Cardiac muscle cell (in vitro differentiated cells and primary cell): ENCODE results near the gene APCDD1L. TPM values are rescaled to one million over a fixed set of nuclear protein-coding genes. Genes with fewer than 3 reads are reported as not detected.

Experiments
- DNase-seq, 2 donors: peaks; one replicate each; pipeline versions ENCODE4 v3.0.0 to v3.0.0-alpha.2; 2010 to 2017; ENCODE audit warnings: low read depth in 1 of 2, low spot score in 1 of 2
- H3K27ac ChIP-seq: fragments of 200-600 bp; sonication (generic); 2 replicates; pipeline ENCODE4 v1.5.1; 2016
- H3K27me3 ChIP-seq: fragments of 200-600 bp; sonication (generic); 2 replicates; pipeline ENCODE4 v1.6.0; 2016; ENCODE audit warnings: control low read depth
- H3K36me3 ChIP-seq: fragments of 200-600 bp; sonication (generic); 2 replicates; pipeline ENCODE4 v1.5.1; 2016; ENCODE audit warnings: control low read depth
- H3K4me1 ChIP-seq: fragments of 200-600 bp; sonication (generic); 2 replicates; pipeline ENCODE4 v1.8.1; 2017; ENCODE audit warnings: low read depth, mild to moderate bottlenecking, mixed run types
- H3K4me3 ChIP-seq: fragments of 200-600 bp; sonication (generic); 2 replicates; pipeline ENCODE4 v1.5.1; 2016; ENCODE audit warnings: mild to moderate bottlenecking
- H3K9me3 ChIP-seq: fragments of 200-600 bp; sonication (generic); 2 replicates; pipeline ENCODE4 v1.5.1; 2017; ENCODE audit warnings: low read depth, mild to moderate bottlenecking, control low read depth
- CTCF ChIP-seq: IDR thresholded peaks from 2 replicates; pipeline ENCODE4 v1.5.1; 2012; ENCODE audit warnings: low read depth, mild to moderate bottlenecking, low read length
- polyA plus RNA-seq: library from polyadenylated mRNA; unstranded; fragments of >200 nt; fragmentation: Nextera tagmentation; extraction: Ambion mirVana; gene quantifications from 2 replicates; pipeline ENCODE4 v1.2.1, GENCODE V29; 2016
- total RNA-seq: library from RNA; depleted of rRNA; stranded (reverse); fragments of >200 nt; gene quantifications from 2 replicates; pipeline ENCODE4 v1.2.3, GENCODE V29; 2016

Gene APCDD1L
- total and polyA plus RNA-seq, 2 experiments from 2014 or later, result 0.21 to 1.1 TPM

GRCh38 chr20:58503668-58504067 lies 11.5 kb downstream of the APCDD1L start:
- Histone ChIP-seq H3K4me1 (no peaks in the 10 kb centered on the region), H3K4me3 (no peak overlapping the region), H3K27ac (no peak overlapping the region), H3K27me3 (no peaks in the 10 kb centered on the region), H3K9me3 (no peaks in the 10 kb centered on the region), H3K36me3 (no peaks in the 10 kb centered on the region)
- no peak for DNase-seq
- no peak for TF ChIP-seq CTCF

GRCh38 chr20:58500256-58500655 lies 14.9 kb downstream of the APCDD1L start:
- DNase-seq, result no peak
- TF ChIP-seq CTCF, result no peak
- H3K27ac ChIP-seq, result no peak overlapping the region
- H3K9me3 ChIP-seq, result no peaks in the 10 kb centered on the region
- no peaks in the 10 kb centered on the region for H3K4me1 ChIP-seq
- H3K27me3 ChIP-seq, result no peaks in the 10 kb centered on the region
- no peak overlapping the region for H3K4me3 ChIP-seq
- no peaks in the 10 kb centered on the region for H3K36me3 ChIP-seq

- Histone ChIP-seq H3K9me3 (no peaks in the 10 kb centered on the region), H3K4me1 (no peaks in the 10 kb centered on the region), H3K36me3 (no peaks in the 10 kb centered on the region), H3K27ac (no peak overlapping the region), H3K27me3 (no peaks in the 10 kb centered on the region), H3K4me3 (no peak overlapping the region)
- no peak for DNase-seq
- TF ChIP-seq CTCF, result no peak
These were observed 16.6 kb downstream of the APCDD1L start for GRCh38 chr20:58498470-58499068.

GRCh38 chr20:58497724-58498469 lies 17.3 kb downstream of the APCDD1L start:
- Histone ChIP-seq H3K4me1 (no peaks in the 10 kb centered on the region), H3K4me3 (no peak overlapping the region), H3K9me3 (no peaks in the 10 kb centered on the region), H3K27ac (no peak overlapping the region), H3K36me3 (no peaks in the 10 kb centered on the region), H3K27me3 (no peaks in the 10 kb centered on the region)
- no peak for DNase-seq
- TF ChIP-seq CTCF, result no peak

GRCh38 chr20:58497076-58497641 lies 18.0 kb downstream of the APCDD1L start:
- no peak for TF ChIP-seq CTCF
- H3K4me3 ChIP-seq, result no peak overlapping the region
- H3K9me3 ChIP-seq, result no peaks in the 10 kb centered on the region
- H3K27me3 ChIP-seq, result no peaks in the 10 kb centered on the region
- no peak for DNase-seq
- H3K36me3 ChIP-seq, result no peaks in the 10 kb centered on the region
- H3K4me1 ChIP-seq, result no peaks in the 10 kb centered on the region
- H3K27ac ChIP-seq, result no peak overlapping the region
